GM21786 (cell line): ENCODE measurements around the gene GPR37L1.
"Not testable (repeated sequence)": the region's sequence is repeated elsewhere in the genome, so short reads cannot be mapped to it uniquely, and the experiment has no call there.

Experiments used
- ATAC-seq: cut with Tn5 transposase; IDR thresholded peaks from one replicate; pipeline ENCODE4 v1.9.1; 2021; ENCODE audit not compliant: unreplicated experiment

Gene GPR37L1

GRCh38 chr1:202167054-202167453 is 44.3 kb downstream of the GPR37L1 start:
- not testable (repeated sequence) for ATAC-seq

GRCh38 chr1:202167708-202168415 is 45.1 kb downstream of the GPR37L1 start:
- ATAC-seq, result no peak

GRCh38 chr1:202168861-202169260 is 46.1 kb downstream of the GPR37L1 start:
- no peak for ATAC-seq

GRCh38 chr1:202170726-202171125 is 48.0 kb downstream of the GPR37L1 start:
- ATAC-seq, result no peak

GRCh38 chr1:202171292-202172014 is 48.7 kb downstream of the GPR37L1 start:
- ATAC-seq, result no peak

- no peak for ATAC-seq
Observed at GRCh38 chr1:202172015-202172355, 49.3 kb downstream of the GPR37L1 start.

GRCh38 chr1:202173993-202174392 is 51.3 kb downstream of the GPR37L1 start:
- no peak for ATAC-seq

GRCh38 chr1:202176949-202177927 is 54.5 kb downstream of the GPR37L1 start:
- ATAC-seq, result no peak

- ATAC-seq, result peak; percentile 70
Observed at GRCh38 chr1:202179828-202180750, 57.4 kb downstream of the GPR37L1 start.

GRCh38 chr1:202180751-202181139 is 58.0 kb downstream of the GPR37L1 start:
- ATAC-seq, result not testable (repeated sequence)

- no peak for ATAC-seq
Observed at GRCh38 chr1:202181586-202181985, 58.9 kb downstream of the GPR37L1 start.

GRCh38 chr1:202182040-202182877 is 59.5 kb downstream of the GPR37L1 start:
- ATAC-seq, result no peak
